H4 (cell line): ENCODE data around the gene PRKD2. TPM values are rescaled to one million over a fixed set of nuclear protein-coding genes. Genes with fewer than 3 reads are reported as not detected.
"Not testable (repeated sequence)": the region's sequence is repeated elsewhere in the genome, so short reads cannot be mapped to it uniquely, and the experiment has no call there.

Experiments used
- DNase-seq: peaks from one replicate; pipeline ENCODE4 v3.0.0-alpha.2; 2015; ENCODE audit warnings: low spot score
- total RNA-seq: library from RNA; depleted of rRNA; stranded (reverse); fragments of >200 nt; shearing (Covaris generic); gene quantifications from 2 replicates; pipeline ENCODE4 v1.2.3, GENCODE V29; 2014; rRNA removed

Gene PRKD2
- total RNA-seq = 14.3 and 18.0 TPM in 2 replicates

- peak; percentile 70 for DNase-seq
Observed at GRCh38 chr19:46717034-46717715, at the start of gene PRKD2. PRKD2 (minus strand) TSS chr19:46717114; CDS start chr19:46716370, 744 bp downstream.

DNA sequence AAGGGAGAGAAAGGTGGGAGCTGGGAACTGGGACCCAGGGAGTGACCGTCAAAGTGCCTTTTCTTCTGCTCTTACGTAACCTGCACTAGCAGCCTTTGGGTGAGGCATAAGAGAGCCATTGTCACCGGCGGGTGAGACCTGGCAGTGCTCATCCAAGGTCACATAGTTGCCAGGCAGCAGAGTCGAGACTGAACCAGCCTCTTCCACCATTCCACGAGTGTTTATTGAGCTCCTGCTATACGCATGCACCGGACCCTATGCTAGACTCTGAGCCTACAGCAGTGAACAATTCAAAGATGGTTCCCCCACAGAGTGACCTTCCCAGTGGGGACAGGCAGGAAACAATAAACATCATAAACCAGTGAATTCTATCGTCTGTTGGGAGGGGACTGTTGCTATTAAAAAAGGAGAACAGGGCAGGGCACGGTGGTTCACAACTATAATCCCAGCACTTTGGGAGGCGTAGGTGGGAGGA lies 47.9 kb upstream of the PRKD2 start:
- DNase-seq = no peak

DNA sequence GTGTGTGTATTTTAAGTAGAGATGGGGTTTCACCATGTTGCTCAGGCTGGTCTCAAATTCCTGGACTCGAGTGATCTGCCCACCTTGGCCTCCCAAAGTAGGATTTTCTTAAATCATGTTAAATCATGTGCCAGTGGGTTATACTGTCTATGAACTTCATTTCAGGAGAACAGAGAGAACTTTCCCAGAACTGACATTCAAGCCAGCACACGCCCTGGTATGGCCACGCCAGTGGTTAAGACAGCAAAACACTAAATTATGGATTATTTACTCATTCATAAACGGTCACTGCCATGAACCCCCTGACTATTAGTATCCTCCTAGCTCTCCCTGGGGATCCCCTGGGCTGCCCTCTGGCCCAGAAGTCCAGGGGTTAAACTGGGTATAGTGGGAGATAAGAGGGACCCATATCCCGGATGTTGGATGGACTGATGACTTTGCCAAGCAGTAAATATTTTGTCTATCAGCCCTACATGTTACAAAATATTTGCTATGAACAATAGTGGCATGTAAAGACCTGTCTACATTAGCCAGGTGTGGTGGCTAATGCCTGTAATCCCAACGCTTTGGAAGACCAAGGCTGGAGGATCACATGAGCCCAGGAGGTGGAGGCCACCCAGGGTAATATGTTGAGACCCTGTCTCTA lies 45.5 kb upstream of the PRKD2 start:
- DNase-seq = no peak

GRCh38 chr19:46761418-46761831 lies 44.5 kb upstream of the PRKD2 start:
- no peak for DNase-seq

DNA sequence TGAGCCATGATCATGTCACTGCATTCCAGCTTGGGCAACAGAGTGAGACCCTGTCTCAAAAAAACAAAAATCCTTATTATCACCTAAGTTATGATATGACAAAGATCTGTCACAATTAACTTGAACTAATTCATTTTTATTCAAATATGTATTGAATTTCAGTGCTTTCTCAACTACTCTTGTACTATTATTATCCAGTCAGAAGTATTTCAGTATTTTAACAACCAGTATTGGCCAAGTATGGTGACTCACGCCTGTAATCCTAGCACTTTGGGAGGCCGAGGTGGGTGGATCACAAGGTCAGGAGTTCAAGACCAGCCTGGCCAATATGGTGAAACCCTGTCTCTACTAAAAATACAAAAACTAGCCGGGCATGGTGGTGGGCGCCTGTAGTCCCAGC lies 44.0 kb upstream of the PRKD2 start:
- DNase-seq = not testable (repeated sequence)

GRCh38 chr19:46760363-46760762 lies 43.4 kb upstream of the PRKD2 start:
- no peak for DNase-seq

DNA sequence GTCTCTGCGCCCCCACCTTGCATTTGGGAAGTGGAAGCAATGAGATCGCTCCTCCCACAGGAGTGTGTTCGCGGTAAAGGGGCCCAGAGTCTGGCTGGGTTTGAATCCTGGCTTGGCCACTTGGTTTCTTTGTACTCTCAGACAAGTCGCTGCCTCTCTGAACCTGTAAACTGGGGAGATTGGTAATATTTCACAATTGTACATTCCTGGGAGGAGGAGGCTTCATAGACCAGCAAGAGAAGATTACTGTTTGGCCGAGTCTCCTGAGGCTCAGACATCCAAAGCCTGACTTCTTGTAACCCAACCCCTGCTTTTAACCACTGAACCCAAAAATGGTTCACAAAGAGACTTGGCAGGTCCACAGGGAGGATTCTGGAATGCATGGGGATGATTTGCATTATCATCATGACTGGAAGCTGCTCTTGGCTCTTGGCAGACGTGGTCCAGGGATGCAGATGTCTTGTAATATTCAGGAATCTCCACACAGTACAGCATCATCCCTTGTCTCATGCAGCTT lies 43.0 kb upstream of the PRKD2 start:
- DNase-seq = peak; percentile 39

DNA sequence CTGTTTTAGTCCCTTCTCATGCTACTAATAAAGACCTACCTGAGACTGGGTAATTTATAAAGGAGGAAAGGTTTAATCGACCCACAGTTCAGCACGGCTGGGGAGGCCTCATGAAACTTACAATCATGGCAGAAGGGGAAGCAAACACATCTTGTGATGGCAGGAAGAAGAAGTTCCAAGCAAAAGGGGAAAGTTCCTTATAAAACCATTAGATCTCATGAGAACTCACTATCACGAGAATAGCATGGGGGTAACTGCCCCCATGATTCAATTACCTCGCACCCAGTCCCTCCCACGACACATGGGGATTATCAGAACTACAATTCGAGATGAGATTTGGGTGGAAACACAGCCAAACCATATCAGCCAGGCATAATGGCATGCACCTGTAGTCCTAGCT lies 42.3 kb upstream of the PRKD2 start:
- DNase-seq = no peak

GRCh38 chr19:46756544-46756888 lies 39.6 kb upstream of the PRKD2 start:
- DNase-seq = no peak

- no peak for DNase-seq
Observed at GRCh38 chr19:46755853-46756543, 39.1 kb upstream of the PRKD2 start.

DNA sequence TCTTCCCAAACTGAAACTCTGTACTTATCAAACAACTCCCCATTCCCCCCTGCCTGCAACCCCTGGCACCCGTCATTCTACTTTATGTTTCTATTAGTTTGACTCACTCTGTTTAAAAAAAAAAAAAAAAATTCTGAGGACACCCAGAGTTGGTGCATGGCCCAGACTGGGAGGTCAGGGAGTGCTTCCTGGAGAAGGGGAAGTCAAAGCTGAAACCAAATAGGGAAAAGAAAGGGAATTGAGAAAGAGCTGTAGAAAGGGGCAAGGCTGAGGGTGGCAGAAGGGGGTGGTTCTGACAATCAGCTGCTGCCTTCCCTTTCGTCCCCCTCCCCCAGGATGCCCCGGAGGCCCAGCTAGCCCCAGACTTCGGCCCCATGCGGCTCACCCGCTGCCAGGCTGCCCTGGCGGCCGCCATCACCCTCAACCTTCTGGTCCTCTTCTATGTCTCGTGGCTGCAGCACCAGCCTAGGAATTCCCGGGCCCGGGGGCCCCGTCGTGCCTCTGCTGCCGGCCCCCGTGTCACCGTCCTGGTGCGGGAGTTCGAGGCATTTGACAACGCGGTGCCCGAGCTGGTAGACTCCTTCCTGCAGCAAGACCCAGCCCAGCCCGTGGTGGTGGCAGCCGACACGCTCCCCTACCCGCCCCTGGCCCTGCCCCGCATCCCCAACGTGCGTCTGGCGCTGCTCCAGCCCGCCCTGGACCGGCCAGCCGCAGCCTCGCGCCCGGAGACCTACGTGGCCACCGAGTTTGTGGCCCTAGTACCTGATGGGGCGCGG lies 38.4 kb upstream of the PRKD2 start:
- no peak for DNase-seq

GRCh38 chr19:46753420-46754155 lies 36.7 kb upstream of the PRKD2 start:
- DNase-seq = no peak

DNA sequence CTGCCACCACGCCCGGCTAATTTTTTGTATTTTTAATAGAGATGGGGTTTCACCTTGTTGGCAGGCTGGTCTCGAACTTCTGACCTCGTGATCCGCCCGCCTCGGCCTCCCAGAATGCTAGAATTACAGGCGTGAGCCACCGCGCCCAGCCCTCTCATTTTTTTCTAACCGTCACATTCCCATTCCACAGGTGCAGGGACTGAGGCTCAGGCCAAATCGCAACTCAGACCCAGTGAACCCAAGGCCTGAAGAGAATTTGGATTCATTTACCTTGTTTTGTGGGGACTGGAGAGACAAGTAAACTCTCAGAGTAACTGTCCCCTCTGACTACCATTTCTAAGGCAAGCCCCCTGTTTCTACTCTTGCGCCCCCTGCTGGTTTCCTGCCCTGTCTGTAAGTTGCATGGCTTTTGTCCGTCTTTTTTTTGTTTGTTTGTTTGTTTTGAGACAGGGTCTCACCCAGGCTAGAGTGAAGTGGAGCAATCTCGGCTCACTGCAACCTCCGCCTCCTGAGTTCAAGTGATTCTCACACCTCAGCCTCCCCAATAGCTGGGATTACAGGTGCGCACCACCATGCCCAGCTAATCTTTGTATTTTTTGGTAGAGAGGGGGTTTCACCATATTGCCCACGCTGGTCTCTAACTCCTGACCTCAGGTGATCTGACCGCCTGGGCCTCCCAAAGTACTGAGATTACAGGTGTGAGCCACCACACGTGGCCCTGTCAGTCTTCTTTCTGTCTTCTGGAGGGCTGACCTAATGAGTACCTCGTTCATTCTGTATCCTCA lies 31.6 kb upstream of the PRKD2 start:
- peak; percentile 59 for DNase-seq

- DNase-seq = no peak
Observed at GRCh38 chr19:46746281-46747057, 29.6 kb upstream of the PRKD2 start, which contains the start of gene STRN4. STRN4 (minus strand) TSS chr19:46746450; CDS start chr19:46746430, 20 bp downstream.

DNA sequence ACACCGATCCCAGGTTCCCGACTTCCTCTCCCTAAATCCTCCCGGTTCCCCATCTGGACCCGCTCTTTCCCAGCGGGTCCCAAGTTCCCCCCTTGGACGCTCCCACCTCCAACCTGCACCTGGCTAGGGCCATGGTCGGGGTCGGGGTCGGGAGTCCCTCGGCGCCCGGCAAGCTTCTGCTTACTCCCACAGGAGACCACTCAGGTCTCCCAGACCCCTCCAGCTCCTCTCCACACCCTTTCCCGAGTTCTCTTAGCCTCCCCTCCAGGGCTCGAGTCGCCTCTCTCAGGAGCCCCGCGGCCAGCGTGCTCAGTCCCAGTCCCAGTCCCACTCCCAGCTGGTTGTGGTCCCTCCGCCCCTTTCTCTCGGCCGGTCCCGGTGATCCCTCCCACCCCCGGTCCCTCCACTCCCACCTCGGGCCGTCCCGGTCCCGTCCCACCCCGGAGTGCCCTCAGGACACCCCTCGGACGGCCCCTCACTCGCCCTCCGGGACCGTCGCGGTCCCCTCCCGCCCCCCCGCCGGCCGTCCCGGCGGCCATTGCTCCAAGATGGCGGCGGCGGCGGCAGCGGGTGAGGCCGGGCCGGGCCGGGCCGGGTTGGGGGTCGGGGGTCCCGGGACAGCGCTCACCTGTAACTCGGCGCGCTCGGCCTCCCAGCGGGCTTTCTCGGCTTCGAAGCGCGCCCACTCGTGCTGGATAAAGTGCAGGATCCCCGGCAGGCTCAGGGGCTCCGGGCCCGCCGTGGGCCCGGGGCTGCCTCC lies 28.8 kb upstream of the PRKD2 start, which contains the start of gene FKRP:
TSS of gene FKRP (plus strand) at position 537 of the 760 bp plus-strand sequence. CDS start 9,394 bp downstream, outside the sequence.
- no peak for DNase-seq

DNA sequence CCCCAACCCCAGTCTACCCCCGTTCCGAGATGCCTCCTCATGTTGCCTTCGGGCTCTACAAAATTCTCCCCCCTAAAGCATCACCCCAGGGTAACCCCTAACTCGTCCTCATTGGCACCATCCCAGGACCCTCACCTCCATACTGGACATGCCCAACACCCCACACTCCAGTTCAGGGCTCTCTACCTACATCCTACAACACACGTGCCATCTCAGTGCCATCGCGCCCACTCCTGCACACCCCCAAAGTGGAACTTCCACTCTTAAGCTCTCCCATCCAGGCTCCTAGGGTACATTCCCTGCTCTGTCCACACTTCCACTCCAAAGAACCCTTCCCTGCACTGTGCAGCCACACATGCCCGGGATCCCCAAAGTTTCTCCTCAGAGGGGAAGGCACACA lies 28.1 kb upstream of the PRKD2 start:
- DNase-seq = no peak

- no peak for DNase-seq
Observed at GRCh38 chr19:46744005-46744691, 27.2 kb upstream of the PRKD2 start.

GRCh38 chr19:46742926-46743480 lies 26.1 kb upstream of the PRKD2 start:
- DNase-seq = no peak
